ENCODE measurements around the gene LMBRD2.

Gene LMBRD2

GRCh38 chr5:36164461-36164860 is 12.8 kb upstream of the LMBRD2 start:
- no peak for TF ChIP-seq CTCF (IDR thresholded peaks at IDR 0.05; ENCODE audit: borderline replicate concordance, control extremely low read depth, extremely low read depth, insufficient read depth, missing control alignments)
- DNase-seq (ENCODE audit: low spot score), result no peak
- in situ Hi-C loops (cut with MboI; ENCODE audit: low sequenced_read_pairs, unreplicated experiment), result no loop called here

GRCh38 chr5:36162810-36163486 is 11.3 kb upstream of the LMBRD2 start:
- no peak for DNase-seq (ENCODE audit: low spot score)
- in situ Hi-C loops (cut with MboI; ENCODE audit: low sequenced_read_pairs, unreplicated experiment), result no loop called here
- TF ChIP-seq CTCF (IDR thresholded peaks at IDR 0.05; ENCODE audit: borderline replicate concordance, control extremely low read depth, extremely low read depth, insufficient read depth, missing control alignments), result no peak

- in situ Hi-C loops (cut with MboI; ENCODE audit: low sequenced_read_pairs, unreplicated experiment), result no loop called here
- no peak for TF ChIP-seq CTCF (IDR thresholded peaks at IDR 0.05; ENCODE audit: borderline replicate concordance, control extremely low read depth, extremely low read depth, insufficient read depth, missing control alignments)
- DNase-seq (ENCODE audit: low spot score), result no peak
These were observed 9.7 kb upstream of the LMBRD2 start for GRCh38 chr5:36161361-36161760.

GRCh38 chr5:36160617-36161016 is 8.9 kb upstream of the LMBRD2 start:
- in situ Hi-C loops (cut with MboI; ENCODE audit: low sequenced_read_pairs, unreplicated experiment), result no loop called here
- DNase-seq (ENCODE audit: low spot score), result no peak
- TF ChIP-seq CTCF (IDR thresholded peaks at IDR 0.05; ENCODE audit: borderline replicate concordance, control extremely low read depth, extremely low read depth, insufficient read depth, missing control alignments), result no peak

- DNase-seq (ENCODE audit: low spot score), result no peak
- in situ Hi-C loops (cut with MboI; ENCODE audit: low sequenced_read_pairs, unreplicated experiment), result no loop called here
- TF ChIP-seq CTCF (IDR thresholded peaks at IDR 0.05; ENCODE audit: borderline replicate concordance, control extremely low read depth, extremely low read depth, insufficient read depth, missing control alignments), result no peak
These were observed 6.5 kb upstream of the LMBRD2 start for GRCh38 chr5:36158144-36158543.

GRCh38 chr5:36156619-36157018 is 4.9 kb upstream of the LMBRD2 start:
- in situ Hi-C loops (cut with MboI; ENCODE audit: low sequenced_read_pairs, unreplicated experiment), result no loop called here

More at GRCh38 chr5:36156619-36157018, 4.9 kb upstream of the LMBRD2 start:
- DNase-seq (ENCODE audit: low spot score), result no peak
- TF ChIP-seq CTCF (IDR thresholded peaks at IDR 0.05; ENCODE audit: borderline replicate concordance, control extremely low read depth, extremely low read depth, insufficient read depth, missing control alignments), result no peak

Measured in GM13976 (cell line).